Measurements from ENCODE around the gene RBP3.

- TF ChIP-seq, protein P1, sequence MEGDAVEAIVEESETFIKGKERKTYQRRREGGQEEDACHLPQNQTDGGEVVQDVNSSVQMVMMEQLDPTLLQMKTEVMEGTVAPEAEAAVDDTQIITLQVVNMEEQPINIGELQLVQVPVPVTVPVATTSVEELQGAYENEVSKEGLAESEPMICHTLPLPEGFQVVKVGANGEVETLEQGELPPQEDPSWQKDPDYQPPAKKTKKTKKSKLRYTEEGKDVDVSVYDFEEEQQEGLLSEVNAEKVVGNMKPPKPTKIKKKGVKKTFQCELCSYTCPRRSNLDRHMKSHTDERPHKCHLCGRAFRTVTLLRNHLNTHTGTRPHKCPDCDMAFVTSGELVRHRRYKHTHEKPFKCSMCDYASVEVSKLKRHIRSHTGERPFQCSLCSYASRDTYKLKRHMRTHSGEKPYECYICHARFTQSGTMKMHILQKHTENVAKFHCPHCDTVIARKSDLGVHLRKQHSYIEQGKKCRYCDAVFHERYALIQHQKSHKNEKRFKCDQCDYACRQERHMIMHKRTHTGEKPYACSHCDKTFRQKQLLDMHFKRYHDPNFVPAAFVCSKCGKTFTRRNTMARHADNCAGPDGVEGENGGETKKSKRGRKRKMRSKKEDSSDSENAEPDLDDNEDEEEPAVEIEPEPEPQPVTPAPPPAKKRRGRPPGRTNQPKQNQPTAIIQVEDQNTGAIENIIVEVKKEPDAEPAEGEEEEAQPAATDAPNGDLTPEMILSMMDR (IDR thresholded peaks at IDR 0.05; ENCODE audit: low read depth, low read length, missing input control) = no peak
- TF ChIP-seq, protein P2, sequence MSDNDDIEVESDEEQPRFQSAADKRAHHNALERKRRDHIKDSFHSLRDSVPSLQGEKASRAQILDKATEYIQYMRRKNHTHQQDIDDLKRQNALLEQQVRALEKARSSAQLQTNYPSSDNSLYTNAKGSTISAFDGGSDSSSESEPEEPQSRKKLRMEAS (IDR thresholded peaks at IDR 0.05) = no peak
- TF ChIP-seq ATF3 (IDR thresholded peaks at IDR 0.05) (no peak), EGR1 (IDR thresholded peaks at IDR 0.05; ENCODE audit: low read depth in 2 of 2) (no peak), REST (IDR thresholded peaks at IDR 0.05) (no peak), HNF4A (conservative IDR thresholded peaks at IDR 0.05) (no peak), YY1 (IDR thresholded peaks at IDR 0.05) (no peak), TAF1 (conservative IDR thresholded peaks at IDR 0.05) (no peak), SP1 (IDR thresholded peaks at IDR 0.05) (no peak), ZBTB33 (IDR thresholded peaks at IDR 0.05) (no peak), GABPA (IDR thresholded peaks at IDR 0.05 in 1 of 2, conservative IDR thresholded peaks at IDR 0.05 in 1 of 2) (no peak), RAD21 (IDR thresholded peaks at IDR 0.05) (no peak), JUND (IDR thresholded peaks at IDR 0.05) (no peak)
Measured at GRCh38 chr10:47378183-47378510, 30.0 kb downstream of the RBP3 start.
